ENCODE measurements around the gene RTTN.

DNA sequence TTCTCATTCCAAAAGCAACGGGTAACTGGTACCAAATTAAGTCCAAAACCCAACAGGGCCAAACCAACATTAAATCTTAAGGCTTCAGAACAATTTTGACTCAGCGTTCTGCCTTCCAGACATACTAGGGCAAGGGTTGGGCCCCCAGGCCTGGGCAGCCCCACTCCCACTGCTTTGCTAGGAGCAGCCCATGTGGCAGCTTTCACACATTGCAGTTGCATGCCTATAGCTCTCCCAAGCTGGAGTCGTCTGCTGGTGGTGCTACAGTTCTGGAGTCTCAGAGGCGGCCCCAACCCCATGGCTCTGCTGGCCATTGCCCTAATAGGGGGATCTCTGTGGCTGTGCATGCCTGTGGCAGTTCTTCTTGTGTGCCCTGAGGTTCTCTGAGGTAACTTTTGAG is 220.2 kb downstream of the RTTN start:
- TF ChIP-seq, protein P1, sequence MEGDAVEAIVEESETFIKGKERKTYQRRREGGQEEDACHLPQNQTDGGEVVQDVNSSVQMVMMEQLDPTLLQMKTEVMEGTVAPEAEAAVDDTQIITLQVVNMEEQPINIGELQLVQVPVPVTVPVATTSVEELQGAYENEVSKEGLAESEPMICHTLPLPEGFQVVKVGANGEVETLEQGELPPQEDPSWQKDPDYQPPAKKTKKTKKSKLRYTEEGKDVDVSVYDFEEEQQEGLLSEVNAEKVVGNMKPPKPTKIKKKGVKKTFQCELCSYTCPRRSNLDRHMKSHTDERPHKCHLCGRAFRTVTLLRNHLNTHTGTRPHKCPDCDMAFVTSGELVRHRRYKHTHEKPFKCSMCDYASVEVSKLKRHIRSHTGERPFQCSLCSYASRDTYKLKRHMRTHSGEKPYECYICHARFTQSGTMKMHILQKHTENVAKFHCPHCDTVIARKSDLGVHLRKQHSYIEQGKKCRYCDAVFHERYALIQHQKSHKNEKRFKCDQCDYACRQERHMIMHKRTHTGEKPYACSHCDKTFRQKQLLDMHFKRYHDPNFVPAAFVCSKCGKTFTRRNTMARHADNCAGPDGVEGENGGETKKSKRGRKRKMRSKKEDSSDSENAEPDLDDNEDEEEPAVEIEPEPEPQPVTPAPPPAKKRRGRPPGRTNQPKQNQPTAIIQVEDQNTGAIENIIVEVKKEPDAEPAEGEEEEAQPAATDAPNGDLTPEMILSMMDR (conservative IDR thresholded peaks at IDR 0.05; ENCODE audit: low read depth, low read length): no peak
- TF ChIP-seq EZH2 (IDR thresholded peaks at IDR 0.05; ENCODE audit: borderline replicate concordance, low read depth, low read length, poor library complexity, severe bottlenecking): no peak
